Measurements from ENCODE around the gene EID3.
"Not testable (repeated sequence)": the region's sequence is repeated elsewhere in the genome, so short reads cannot be mapped to it uniquely, and the experiment has no call there.

DNA sequence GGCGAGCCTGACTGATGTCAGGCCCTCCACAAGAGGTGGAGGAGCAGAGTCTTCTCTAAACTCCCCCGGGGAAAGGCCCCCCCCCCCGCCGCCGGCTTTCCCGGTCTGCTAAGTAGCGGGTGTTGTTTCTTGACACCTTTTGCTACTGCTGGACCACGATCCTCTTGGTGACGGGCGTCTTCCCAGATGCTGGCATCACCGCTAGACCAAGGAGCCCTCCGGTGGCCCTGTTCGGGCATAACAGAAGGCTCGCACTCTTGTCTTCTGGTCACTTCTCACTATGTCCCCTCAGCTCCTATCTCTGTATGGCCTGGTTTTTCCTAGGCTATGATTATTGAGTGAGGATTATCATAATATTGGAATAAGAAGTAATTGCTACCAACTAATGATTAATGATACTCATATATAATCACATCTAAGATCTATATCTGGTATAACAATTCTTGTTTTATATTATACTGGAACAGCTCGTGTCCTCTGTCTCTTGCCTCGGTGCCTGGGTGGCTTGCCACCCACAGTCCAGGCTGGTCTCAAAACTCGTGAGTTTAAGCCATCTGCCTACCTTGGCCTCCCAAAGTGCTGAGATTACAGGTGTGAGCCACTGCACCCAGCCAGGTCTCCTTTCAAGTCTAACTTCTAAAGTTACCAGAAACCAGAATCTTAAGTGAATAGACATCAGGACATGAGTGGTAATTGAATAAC, 9.2 kb upstream of the EID3 start:
- not testable (repeated sequence) for TF ChIP-seq POLR2AphosphoS5, POLR2A (IDR thresholded peaks at IDR 0.05)
- TF ChIP-seq, protein P1, sequence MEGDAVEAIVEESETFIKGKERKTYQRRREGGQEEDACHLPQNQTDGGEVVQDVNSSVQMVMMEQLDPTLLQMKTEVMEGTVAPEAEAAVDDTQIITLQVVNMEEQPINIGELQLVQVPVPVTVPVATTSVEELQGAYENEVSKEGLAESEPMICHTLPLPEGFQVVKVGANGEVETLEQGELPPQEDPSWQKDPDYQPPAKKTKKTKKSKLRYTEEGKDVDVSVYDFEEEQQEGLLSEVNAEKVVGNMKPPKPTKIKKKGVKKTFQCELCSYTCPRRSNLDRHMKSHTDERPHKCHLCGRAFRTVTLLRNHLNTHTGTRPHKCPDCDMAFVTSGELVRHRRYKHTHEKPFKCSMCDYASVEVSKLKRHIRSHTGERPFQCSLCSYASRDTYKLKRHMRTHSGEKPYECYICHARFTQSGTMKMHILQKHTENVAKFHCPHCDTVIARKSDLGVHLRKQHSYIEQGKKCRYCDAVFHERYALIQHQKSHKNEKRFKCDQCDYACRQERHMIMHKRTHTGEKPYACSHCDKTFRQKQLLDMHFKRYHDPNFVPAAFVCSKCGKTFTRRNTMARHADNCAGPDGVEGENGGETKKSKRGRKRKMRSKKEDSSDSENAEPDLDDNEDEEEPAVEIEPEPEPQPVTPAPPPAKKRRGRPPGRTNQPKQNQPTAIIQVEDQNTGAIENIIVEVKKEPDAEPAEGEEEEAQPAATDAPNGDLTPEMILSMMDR (IDR thresholded peaks at IDR 0.05) = not testable (repeated sequence)

Measured in prostate gland (tissue), 2 donors.